ENCODE measurements around the gene ANKRD55.
"Not testable (repeated sequence)": the region's sequence is repeated elsewhere in the genome, so short reads cannot be mapped to it uniquely, and the experiment has no call there.

ANKRD55 gene

GRCh38 chr5:56100439-56101176 lies 132.5 kb downstream of the ANKRD55 start:
- no peak for DNase-seq

DNA sequence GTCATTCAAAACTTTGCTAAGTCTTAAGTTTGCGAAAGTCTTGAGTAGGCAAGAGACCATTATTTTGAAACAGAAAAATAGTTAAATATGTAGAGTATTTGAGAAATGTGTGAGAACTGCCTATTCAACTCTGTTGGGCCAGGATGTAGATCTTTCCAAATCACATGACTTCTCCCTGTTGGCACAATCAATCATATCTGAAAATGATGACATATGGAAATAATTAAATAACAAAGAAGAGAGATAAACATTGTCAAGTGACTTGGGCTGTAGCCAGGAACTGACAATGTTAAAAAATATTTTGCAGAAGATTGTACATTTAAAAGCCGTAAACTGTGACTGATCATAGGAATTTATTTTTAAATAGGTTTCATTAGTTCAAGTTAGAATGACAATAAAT lies 133.8 kb downstream of the ANKRD55 start:
- DNase-seq = no peak

DNA sequence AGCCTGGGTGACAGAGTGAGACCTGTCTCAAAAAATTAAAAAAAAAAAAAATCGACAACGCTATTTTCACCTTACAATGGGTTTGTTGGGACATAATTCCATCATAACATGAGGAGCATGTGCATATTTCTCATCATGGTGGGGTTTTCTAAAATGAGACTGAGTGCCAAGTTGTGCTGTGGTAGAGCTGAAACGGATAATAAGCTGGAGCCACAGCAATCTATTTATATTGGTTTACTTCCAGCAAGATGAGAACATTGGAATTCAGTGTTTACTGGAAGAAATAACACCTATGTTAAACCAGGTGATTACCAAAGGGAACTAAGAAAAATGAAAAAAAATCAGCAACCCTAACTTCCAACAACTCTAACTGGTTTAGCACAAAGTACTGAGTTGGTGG lies 136.1 kb downstream of the ANKRD55 start:
- no peak for DNase-seq

- DNase-seq = no peak
Observed at GRCh38 chr5:56095579-56096102, 137.5 kb downstream of the ANKRD55 start.

GRCh38 chr5:56094579-56095361 lies 138.4 kb downstream of the ANKRD55 start:
- DNase-seq = no peak

GRCh38 chr5:56093970-56094369 lies 139.2 kb downstream of the ANKRD55 start:
- no peak for DNase-seq

GRCh38 chr5:56092115-56092514 lies 141.0 kb downstream of the ANKRD55 start:
- DNase-seq = no peak

DNA sequence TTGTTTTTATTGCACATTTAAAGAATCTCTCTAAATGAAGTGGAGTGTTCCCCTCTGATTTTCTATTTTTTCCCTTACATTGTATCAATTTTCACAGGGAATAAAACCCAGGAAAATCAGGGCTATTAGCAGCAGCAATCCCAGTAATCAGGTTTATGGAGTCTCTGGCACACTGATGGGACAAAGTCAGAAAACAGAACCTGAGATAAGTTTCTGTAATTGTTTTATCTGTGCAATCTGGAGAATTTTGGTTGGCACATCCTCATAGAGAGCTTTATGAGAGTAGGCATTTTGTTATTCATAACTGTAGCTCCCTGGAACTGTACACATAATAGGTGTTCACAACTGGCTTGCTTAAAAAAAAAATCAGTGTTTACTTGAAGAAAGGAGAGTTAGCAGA lies 141.5 kb downstream of the ANKRD55 start:
- no peak for DNase-seq

DNA sequence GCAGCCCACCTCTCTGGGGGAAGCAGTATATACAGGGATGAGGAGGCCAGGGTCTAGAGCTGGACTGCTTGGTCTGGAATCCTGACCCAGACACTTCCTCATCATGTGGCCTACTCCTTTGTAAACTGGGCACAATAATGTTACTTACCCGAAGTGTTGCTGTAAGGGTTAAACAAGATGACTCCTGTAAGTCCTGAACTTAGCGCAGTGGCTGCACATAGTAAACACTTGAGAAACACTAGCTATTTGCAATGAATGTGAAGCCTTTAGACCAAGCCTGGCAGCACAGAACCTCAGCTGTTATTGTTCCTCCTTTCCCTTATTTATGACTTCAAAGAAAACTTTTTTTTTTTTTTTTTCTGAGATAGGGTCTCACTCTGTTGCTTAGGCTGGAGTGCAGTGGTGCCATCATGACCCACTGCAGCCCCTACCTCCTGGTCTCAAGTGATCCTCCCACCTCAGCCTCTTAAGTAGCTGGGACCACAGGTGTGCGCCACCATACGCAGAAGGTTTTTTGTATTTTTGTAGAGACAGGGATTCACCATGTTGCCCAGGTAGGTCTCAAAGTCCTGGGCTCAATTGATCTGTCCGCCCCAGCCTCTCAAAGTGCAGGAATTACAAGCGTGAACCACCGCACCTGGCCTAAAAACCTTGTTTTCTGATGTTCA lies 142.2 kb downstream of the ANKRD55 start:
- DNase-seq = no peak

DNA sequence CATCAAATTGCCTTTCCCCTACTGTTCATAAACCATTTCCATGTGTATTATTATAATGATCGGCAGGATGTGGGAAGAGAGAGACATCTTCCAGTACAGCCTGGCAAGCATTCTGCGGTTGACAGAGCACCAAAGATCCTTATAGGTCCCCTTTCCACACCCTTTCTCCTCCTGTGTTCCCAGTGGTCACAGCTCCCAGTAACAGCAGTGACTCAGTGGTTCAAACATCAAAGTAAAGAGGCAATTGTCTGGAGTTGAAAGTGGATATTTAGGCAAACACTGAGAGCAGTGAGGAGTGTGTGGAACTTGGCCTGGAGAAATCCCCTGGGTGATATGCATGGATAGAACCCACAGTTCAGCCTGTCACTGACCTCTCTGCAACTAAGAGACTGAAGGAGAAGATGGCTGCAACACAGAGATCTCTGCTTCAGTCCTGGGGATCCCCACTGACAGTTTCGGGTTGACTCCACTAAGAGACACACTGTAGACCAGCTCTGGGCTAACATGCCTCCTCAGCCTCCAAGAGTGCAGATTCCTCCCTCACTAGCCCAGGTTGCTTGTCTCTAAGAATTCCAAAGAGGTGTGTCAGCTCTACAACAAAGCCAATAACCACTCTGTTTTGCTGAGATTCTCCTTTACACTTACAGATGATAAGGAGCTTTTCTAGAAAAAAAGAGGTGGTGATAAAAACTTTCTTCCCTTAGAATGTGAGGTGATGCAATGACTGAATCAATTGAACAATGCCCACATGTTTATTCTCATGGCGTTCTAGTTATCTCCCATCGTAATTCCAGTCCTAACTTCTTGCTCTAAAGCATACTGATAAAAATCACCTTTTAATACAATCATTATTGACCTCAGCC lies 143.9 kb downstream of the ANKRD55 start:
- no peak for DNase-seq

DNA sequence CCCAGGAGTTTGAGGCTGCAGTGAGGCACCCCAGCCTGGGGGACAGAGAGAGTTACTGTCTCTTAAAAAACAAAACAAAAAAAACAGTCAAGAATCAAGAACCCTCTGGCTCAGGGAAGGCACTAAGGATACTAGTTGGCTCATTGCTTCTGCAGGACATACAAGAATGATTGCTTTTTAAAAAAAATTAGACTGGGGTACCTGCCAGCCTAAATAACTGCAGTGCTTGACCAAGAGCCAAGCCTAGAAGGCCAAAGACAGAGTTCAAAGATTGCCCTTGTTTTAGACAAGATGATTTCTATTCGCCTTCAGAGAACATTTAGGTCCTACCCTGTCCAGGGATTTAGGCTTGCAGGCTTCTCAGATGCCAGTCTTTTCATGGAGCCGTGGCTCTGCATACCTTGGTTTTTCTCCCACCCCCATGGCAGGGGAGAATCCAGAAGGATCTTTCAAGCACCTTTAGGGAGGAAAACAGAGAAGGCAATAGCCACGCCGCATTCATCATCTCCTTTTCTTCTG lies 144.6 kb downstream of the ANKRD55 start:
- no peak for DNase-seq

DNA sequence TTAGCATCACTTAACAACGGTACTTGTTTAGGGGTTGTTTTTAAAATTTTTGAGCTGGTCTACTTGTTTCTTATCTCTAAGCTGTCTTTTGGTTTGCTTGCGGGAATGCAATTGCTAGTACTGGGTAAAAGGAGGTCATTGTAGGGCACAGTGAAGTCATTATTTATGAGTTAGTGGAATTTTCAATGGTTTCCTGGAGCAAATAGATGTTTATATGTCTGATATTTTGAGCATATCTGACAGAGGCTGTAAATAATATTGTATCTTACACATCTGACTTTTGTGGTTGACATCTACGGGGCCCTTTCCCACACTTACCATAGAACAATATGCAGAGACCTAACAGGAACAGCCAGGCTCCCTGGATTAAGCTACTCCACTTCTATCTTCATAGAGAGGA lies 147.9 kb downstream of the ANKRD55 start:
- no peak for DNase-seq

DNA sequence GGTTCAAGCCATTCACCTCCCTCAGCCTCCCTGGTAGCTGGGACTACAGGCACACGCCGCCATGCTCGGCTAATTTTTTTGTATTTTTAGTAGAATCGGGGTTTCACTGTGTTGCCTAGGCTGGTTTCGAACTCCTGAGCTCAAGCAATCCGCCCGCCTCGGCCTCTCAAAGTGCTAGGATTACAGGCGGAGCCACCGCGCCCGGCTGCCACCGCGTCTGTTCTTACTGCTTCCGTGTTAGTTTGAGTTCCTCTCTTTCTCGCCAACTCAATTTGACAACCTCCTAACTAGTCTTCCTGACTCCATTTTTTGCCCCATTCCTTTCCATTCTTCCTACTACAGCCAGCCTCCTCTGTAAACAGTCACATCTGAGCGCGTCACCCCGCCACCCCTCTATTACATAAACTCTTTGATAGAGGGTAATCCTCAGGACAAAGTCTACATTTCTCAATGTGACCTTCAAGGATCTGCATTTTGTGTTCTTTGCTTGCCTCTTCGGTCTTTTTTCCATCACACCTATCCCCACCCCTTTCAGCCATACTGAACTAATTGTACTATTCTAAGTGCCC lies 149.8 kb downstream of the ANKRD55 start:
- DNase-seq = no peak

DNA sequence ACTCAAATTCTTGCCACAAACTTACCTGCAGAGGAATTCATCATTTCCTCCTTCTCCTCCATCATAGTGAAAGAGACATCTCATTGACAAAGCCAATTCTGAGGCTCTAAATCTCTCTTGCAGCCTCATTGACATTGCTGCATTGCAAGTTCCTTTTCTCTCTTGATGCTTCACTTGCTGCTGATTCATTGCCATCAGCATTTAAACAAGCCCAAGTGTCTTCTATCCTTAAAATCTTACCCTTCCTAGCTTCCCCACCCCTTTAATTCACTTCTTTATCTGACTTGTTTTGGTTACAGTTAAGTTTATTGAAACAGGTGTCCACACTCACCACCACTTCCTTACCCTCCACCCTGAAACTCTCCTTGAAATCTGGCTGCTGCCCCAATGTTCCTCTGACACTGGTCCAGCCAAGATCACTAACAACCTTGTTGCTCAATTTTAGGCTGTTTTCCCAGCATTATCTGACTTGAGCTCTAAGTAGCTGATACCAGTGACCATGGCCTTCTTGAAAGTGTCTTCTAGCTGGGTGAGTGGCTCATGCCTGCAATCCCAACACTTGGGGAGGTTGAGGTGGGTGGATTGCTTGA lies 152.0 kb downstream of the ANKRD55 start:
- DNase-seq = not testable (repeated sequence)

GRCh38 chr5:56080375-56081052 lies 152.6 kb downstream of the ANKRD55 start:
- no peak for DNase-seq

GRCh38 chr5:56079157-56079500 lies 154.0 kb downstream of the ANKRD55 start:
- DNase-seq = not testable (repeated sequence)

GRCh38 chr5:56078278-56079156 lies 154.6 kb downstream of the ANKRD55 start:
- peak; percentile 22 for DNase-seq

DNA sequence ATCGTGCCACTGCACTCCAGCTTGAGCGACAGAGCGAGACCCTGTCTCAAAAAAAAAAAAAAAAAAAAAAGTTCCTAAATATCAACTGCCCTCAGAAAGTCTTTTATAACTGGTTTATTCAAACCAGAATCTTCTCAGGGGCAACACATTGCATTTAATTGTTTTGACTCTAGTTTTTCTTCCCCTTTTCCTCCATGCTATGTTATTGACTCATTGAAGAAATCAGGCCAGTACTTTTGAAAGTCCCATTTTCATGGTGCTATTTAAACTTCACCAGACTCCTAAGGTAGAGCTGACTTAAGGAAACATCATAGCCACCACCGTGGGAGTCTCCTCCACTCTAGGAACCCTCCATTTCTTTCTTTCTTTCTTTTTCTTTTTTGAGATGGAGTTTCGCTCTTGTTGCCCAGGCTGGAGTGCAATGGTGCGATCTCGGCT lies 155.3 kb downstream of the ANKRD55 start:
- DNase-seq = no peak

- DNase-seq = no peak
Observed at GRCh38 chr5:56076486-56076885, 156.6 kb downstream of the ANKRD55 start.

GRCh38 chr5:56075361-56075760 lies 157.8 kb downstream of the ANKRD55 start:
- peak; percentile 69 for DNase-seq

Data from right hindlimb (tissue), 1 donor.